ENCODE data around the gene HIP1. TPM values are rescaled to one million over a fixed set of nuclear protein-coding genes. Genes with fewer than 3 reads are reported as not detected.
A peak's percentile ranks its signal among the peaks of the same experiment; 100 is the strongest.
"Not testable (repeated sequence)": the region's sequence is repeated elsewhere in the genome, so short reads cannot be mapped to it uniquely, and the experiment has no call there.

HIP1 gene
- total and polyA plus RNA-seq, 2 of the 13 experiments (the other 11 are each of a cell fraction or from before 2014, with no cell fraction given): 4.5 to 6.2 TPM

DNA sequence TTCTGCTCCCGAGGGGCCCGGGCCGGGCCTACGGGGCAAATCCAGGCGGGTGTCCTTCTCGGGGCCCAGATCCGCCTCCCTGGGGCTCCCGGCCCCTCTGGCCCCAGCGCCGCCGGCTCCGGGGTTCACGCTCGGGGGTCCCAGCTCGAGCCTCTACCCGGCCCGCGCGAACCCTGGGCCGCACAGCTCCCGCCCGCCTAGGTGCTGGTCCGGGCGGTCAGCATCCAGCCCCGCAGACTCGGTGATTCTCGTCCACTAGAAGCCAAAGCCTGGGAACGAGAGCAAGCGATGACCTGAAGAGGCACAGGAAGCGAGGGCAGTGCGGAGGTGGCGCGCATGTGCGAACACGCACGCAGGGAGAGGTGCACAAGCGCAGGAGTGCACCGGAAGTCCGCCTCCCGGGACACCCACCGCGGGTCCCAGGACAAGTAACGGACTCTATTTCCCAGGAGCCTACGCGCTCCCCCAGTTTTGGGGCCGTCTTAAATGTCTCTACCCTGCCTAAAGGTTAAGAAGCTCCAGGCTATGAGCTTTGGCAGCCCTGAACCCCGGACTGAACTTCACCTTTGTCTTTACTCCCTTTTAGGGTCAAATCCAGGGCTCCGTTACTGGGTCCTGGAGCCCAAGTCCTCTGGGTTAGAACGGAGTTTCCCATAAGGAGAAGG is 252.6 kb downstream of the HIP1 start, which contains the start of gene POM121C (continued):
- TF ChIP-seq RARA (CRISPR knock-in tag; IDR thresholded peaks at IDR 0.05): 0 out of 2 replicates have a peak, but pooled peaks have one; percentile 24
- TF ChIP-seq ZNF605 (CRISPR knock-in tag; IDR thresholded peaks at IDR 0.05): peak; percentile 63; the same call in 1 of the 2 replicates
- TF ChIP-seq ARHGAP35 (CRISPR knock-in tag; IDR thresholded peaks at IDR 0.05; ENCODE audit: borderline replicate concordance): peak; percentile 19; the same call in 1 of the 2 replicates
- TF ChIP-seq LCORL (IDR thresholded peaks at IDR 0.05): not testable (repeated sequence)
- TF ChIP-seq LCORL (CRISPR knock-in tag; IDR thresholded peaks at IDR 0.05): 0 out of 2 replicates have a peak, but pooled peaks have one; percentile 62
- 0 out of 2 replicates have a peak, but pooled peaks have one; percentile 36 for TF ChIP-seq ZNF274 (CRISPR knock-in tag; IDR thresholded peaks at IDR 0.05)
- TF ChIP-seq HNRNPLL (IDR thresholded peaks at IDR 0.05; ENCODE audit: low read depth, low read length, poor library complexity, severe bottlenecking): peak; percentile 96
- TF ChIP-seq ZNF761 (CRISPR knock-in tag; conservative IDR thresholded peaks at IDR 0.05): peak; percentile 73
- TF ChIP-seq KAT8 (CRISPR knock-in tag; IDR thresholded peaks at IDR 0.05): peak; percentile 75
- peak; percentile 70 for TF ChIP-seq RXRB (CRISPR knock-in tag; IDR thresholded peaks at IDR 0.05; ENCODE audit: borderline replicate concordance)
- TF ChIP-seq ZNF639 (CRISPR knock-in tag; conservative IDR thresholded peaks at IDR 0.05): 0 out of 2 replicates have a peak, but pooled peaks have one; percentile 42
- TF ChIP-seq, protein P1, sequence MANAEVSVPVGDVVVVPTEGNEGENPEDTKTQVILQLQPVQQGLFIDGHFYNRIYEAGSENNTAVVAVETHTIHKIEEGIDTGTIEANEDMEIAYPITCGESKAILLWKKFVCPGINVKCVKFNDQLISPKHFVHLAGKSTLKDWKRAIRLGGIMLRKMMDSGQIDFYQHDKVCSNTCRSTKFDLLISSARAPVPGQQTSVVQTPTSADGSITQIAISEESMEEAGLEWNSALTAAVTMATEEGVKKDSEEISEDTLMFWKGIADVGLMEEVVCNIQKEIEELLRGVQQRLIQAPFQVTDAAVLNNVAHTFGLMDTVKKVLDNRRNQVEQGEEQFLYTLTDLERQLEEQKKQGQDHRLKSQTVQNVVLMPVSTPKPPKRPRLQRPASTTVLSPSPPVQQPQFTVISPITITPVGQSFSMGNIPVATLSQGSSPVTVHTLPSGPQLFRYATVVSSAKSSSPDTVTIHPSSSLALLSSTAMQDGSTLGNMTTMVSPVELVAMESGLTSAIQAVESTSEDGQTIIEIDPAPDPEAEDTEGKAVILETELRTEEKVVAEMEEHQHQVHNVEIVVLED (CRISPR knock-in tag; IDR thresholded peaks at IDR 0.05; ENCODE audit: borderline replicate concordance): peak; percentile 78; the same call in 1 of the 2 replicates
- TF ChIP-seq TMF1 (CRISPR knock-in tag; IDR thresholded peaks at IDR 0.05; ENCODE audit: low read depth): 0 out of 2 replicates have a peak, but pooled peaks have one; percentile 78
- 0 out of 2 replicates have a peak, but pooled peaks have one; percentile 57 for TF ChIP-seq FOXC1 (CRISPR knock-in tag; IDR thresholded peaks at IDR 0.05; ENCODE audit: borderline replicate concordance)
- TF ChIP-seq SAFB2 (CRISPR knock-in tag; IDR thresholded peaks at IDR 0.05; ENCODE audit: borderline replicate concordance, low read depth): 0 out of 2 replicates have a peak, but pooled peaks have one; percentile 36
- TF ChIP-seq HOXA3 (CRISPR knock-in tag; IDR thresholded peaks at IDR 0.05): peak; percentile 32; the same call in 1 of the 2 replicates
- peak; percentile 87 for TF ChIP-seq ZNF687 (CRISPR knock-in tag; IDR thresholded peaks at IDR 0.05)
- TF ChIP-seq CENPT (CRISPR knock-in tag; IDR thresholded peaks at IDR 0.05; ENCODE audit: low read depth): peak; percentile 86; the same call in 1 of the 2 replicates
- TF ChIP-seq FOXJ3 (CRISPR knock-in tag; IDR thresholded peaks at IDR 0.05; ENCODE audit: borderline replicate concordance): 0 out of 2 replicates have a peak, but pooled peaks have one; percentile 18
- TF ChIP-seq ASH2L (IDR thresholded peaks at IDR 0.05; ENCODE audit: insufficient read length, low read depth, low read length): peak; percentile 54
- TF ChIP-seq TAF1 (CRISPR knock-in tag; IDR thresholded peaks at IDR 0.05): peak; percentile 76
- peak; percentile 77; the same call in 1 of the 2 replicates for TF ChIP-seq ZSCAN31 (CRISPR knock-in tag; IDR thresholded peaks at IDR 0.05; ENCODE audit: low read depth)
- peak; percentile 80 for TF ChIP-seq SAP130 (CRISPR knock-in tag; IDR thresholded peaks at IDR 0.05; ENCODE audit: low read depth)

Measured in HepG2 (cell line).